PC-3 (cell line): ENCODE data around the gene LMO7. TPM values are rescaled to one million over a fixed set of nuclear protein-coding genes. Genes with fewer than 3 reads are reported as not detected.

ENCODE experiments used
- ATAC-seq: fragments of 200-7000 bp; cut with Tn5 transposase; 2 replicates; pipeline ENCODE4 v1.9.1; 2020; ENCODE audit warnings: mild to moderate bottlenecking, moderate library complexity
- BruUV-seq: library from RNA; stranded (reverse); fragments of 400-500 nt; replicated peaks from 2 replicates; lab custom pipeline; 2021; lab: Mats Ljungman, UMichigan
- CTCF ChIA-PET: fragments of 300-600 bp; sonication (Branson Sonifier 250); formaldehyde crosslinking; loops from one replicate; lab custom pipeline; 2022; ENCODE audit warnings: antibody characterized with exemption; lab: Charles Lee
- POLR2A ChIA-PET: fragments of 300-600 bp; sonication (Branson Sonifier 250); formaldehyde crosslinking; loops from one replicate; lab custom pipeline; 2022; ENCODE audit warnings: antibody characterized with exemption; ENCODE audit not compliant: unreplicated experiment; lab: Charles Lee
- DNase-seq: peaks from one replicate; pipeline ENCODE4 v3.0.0-alpha.2; 2015
- H2AFZ ChIP-seq: fragments of 300-600 bp; sonication (generic); 2 replicates; pipeline ENCODE4 v1.6.0; 2016; ENCODE audit warnings: antibody characterized with exemption, low read length
- H3F3A ChIP-seq: fragments of 300-600 bp; sonication (generic); one replicate; pipeline ENCODE4 v1.6.0; 2017; ENCODE audit warnings: antibody characterized with exemption, low read length, control low read depth, mild to moderate bottlenecking; ENCODE audit not compliant: unreplicated experiment
- H3K27ac ChIP-seq: fragments of 300-600 bp; sonication (generic); 2 replicates; pipeline ENCODE4 v1.5.1; 2016; ENCODE audit warnings: mild to moderate bottlenecking, low read length
- H3K27me3 ChIP-seq: fragments of 300-600 bp; sonication (generic); 2 replicates; pipeline ENCODE4 v1.6.1; 2016; ENCODE audit warnings: low read length, mixed read lengths
- H3K36me3 ChIP-seq: fragments of 300-600 bp; sonication (generic); 2 replicates; pipeline ENCODE4 v1.6.1; 2016; ENCODE audit warnings: low read depth, mixed run types, low read length, mixed read lengths
- H3K4me1 ChIP-seq: fragments of 300-600 bp; sonication (generic); 2 replicates; pipeline ENCODE4 v1.5.1; 2016; ENCODE audit warnings: low read length; ENCODE audit not compliant: insufficient read depth
- H3K4me2 ChIP-seq: fragments of 300-600 bp; sonication (generic); 2 replicates; pipeline ENCODE4 v1.6.0; 2016; ENCODE audit warnings: low read length
- H3K4me3 ChIP-seq: fragments of 300-600 bp; sonication (generic); 2 replicates; pipeline ENCODE4 v1.5.1; 2016; ENCODE audit warnings: mild to moderate bottlenecking, low read length, mixed read lengths
- H3K79me2 ChIP-seq: fragments of 300-600 bp; sonication (generic); 2 replicates; pipeline ENCODE4 v1.6.1; 2017; ENCODE audit warnings: low read length, mixed read lengths
- H3K9ac ChIP-seq: fragments of 300-600 bp; sonication (generic); 2 replicates; pipeline ENCODE4 v1.6.0; 2016; ENCODE audit warnings: mild to moderate bottlenecking, low read length
- H3K9me2 ChIP-seq: fragments of 300-600 bp; sonication (generic); replicated peaks from 2 replicates; pipeline ENCODE4 v1.6.1; 2016; ENCODE audit warnings: mixed run types, low read length, mixed read lengths
- H3K9me3 ChIP-seq: fragments of 300-600 bp; sonication (generic); 2 replicates; pipeline ENCODE4 v1.6.1; 2016; ENCODE audit warnings: low read length, mixed read lengths
- H4K20me1 ChIP-seq: fragments of 300-600 bp; sonication (generic); 2 replicates; pipeline ENCODE4 v1.6.1; 2016; ENCODE audit warnings: low read length, mixed read lengths
- CTCF ChIP-seq: fragments of 300-600 bp; sonication (generic); conservative IDR thresholded peaks from 2 replicates; pipeline ENCODE4 v1.5.1; 2017; ENCODE audit warnings: antibody characterized with exemption, low read depth, mild to moderate bottlenecking, low read length
- EZH2 ChIP-seq: fragments of 300-600 bp; sonication (generic); IDR thresholded peaks from one replicate; pipeline ENCODE4 v1.6.1; 2017; ENCODE audit warnings: antibody characterized with exemption, mild to moderate bottlenecking, low read length; ENCODE audit not compliant: unreplicated experiment
- EZH2phosphoT487 ChIP-seq: fragments of 300-600 bp; sonication (generic); IDR thresholded peaks from 2 replicates; pipeline ENCODE4 v1.6.1; 2018; ENCODE audit warnings: mild to moderate bottlenecking, antibody characterized with exemption, low read length, borderline replicate concordance
- intact Hi-C: fragments of 100-400 bp; cut with micrococcal nuclease; formaldehyde crosslinking; loops from 2 replicates; pipeline ENCODE4 v1.9.0; 2023
- total RNA-seq: library from RNA; depleted of rRNA; stranded (reverse); fragments of >200 nt; gene quantifications from 2 replicates; pipeline ENCODE4 v1.2.3, GENCODE V29; 2014

The LMO7 gene
- total RNA-seq, 1 experiment from 2014 or later, result 83.6 TPM

GRCh38 chr13:75800545-75800944 is 164.4 kb downstream of the LMO7 start:
- H3K79me2 ChIP-seq, result no peaks in the 10 kb centered on the region
- H3K9me2 ChIP-seq, result no peaks in the 10 kb centered on the region
- no peak overlapping the region for H3K4me2 ChIP-seq
- no peak overlapping the region for H3K9ac ChIP-seq
- no peak overlapping the region for H2AFZ ChIP-seq
- ChIA-PET POLR2A (no interaction called here), CTCF (no interaction called here)
- no peak for DNase-seq
- H4K20me1 ChIP-seq, result no peaks in the 10 kb centered on the region
- no TSS peak for BruUV-seq
- no peak overlapping the region for H3K27ac ChIP-seq
- no peak for TF ChIP-seq CTCF
- TF ChIP-seq EZH2, result no peak
- TF ChIP-seq EZH2phosphoT487, result no peak
- H3K9me3 ChIP-seq, result no peaks in the 10 kb centered on the region
- intact Hi-C loops, result no loop called here
- peaks cover 8% of the 10 kb centered on the region for H3F3A ChIP-seq
- peaks cover 32% of the 10 kb centered on the region for H3K36me3 ChIP-seq
- H3K4me3 ChIP-seq, result no peak overlapping the region
- peaks cover 46% of the 10 kb centered on the region for H3K4me1 ChIP-seq
- ATAC-seq, result no peak
- H3K27me3 ChIP-seq, result no peaks in the 10 kb centered on the region

GRCh38 chr13:75801388-75801945 is 165.3 kb downstream of the LMO7 start:
- intact Hi-C loops, result no loop called here
- no peaks in the 10 kb centered on the region for H3K27me3 ChIP-seq
- CTCF ChIA-PET, result interaction anchor here (0.6 kb wide), 1 partner anchor 38 kb away, joined by 3 read pairs; no protein-coding TSS in a partner anchor
- H3K36me3 ChIP-seq, result peaks cover 37% of the 10 kb centered on the region
- no peak overlapping the region for H3K4me3 ChIP-seq
- no peak overlapping the region for H3K4me2 ChIP-seq
- H3K9ac ChIP-seq, result no peak overlapping the region
- DNase-seq (no peak), ATAC-seq (no peak)
- POLR2A ChIA-PET, result no interaction called here
- no peaks in the 10 kb centered on the region for H3K79me2 ChIP-seq
- H3K9me2 ChIP-seq, result no peaks in the 10 kb centered on the region
- H3F3A ChIP-seq, result peaks cover 4% of the 10 kb centered on the region
- no peak for TF ChIP-seq EZH2
- TF ChIP-seq CTCF, result no peak
- no peak for TF ChIP-seq EZH2phosphoT487
- H3K9me3 ChIP-seq, result no peaks in the 10 kb centered on the region
- BruUV-seq, result no TSS peak
- H2AFZ ChIP-seq, result no peak overlapping the region
- no peaks in the 10 kb centered on the region for H4K20me1 ChIP-seq
- H3K27ac ChIP-seq, result no peak overlapping the region
- H3K4me1 ChIP-seq, result peaks cover 40% of the 10 kb centered on the region

GRCh38 chr13:75802161-75802560 is 166.0 kb downstream of the LMO7 start:
- POLR2A ChIA-PET, result no interaction called here
- Histone ChIP-seq H3K4me2 (no peak overlapping the region), H3K9me3 (no peaks in the 10 kb centered on the region), H3K36me3 (peaks cover 35% of the 10 kb centered on the region), H3K4me1 (peaks cover 34% of the 10 kb centered on the region), H2AFZ (no peak overlapping the region), H3F3A (no peaks in the 10 kb centered on the region), H3K27ac (no peak overlapping the region), H3K9ac (no peak overlapping the region), H3K27me3 (no peaks in the 10 kb centered on the region), H3K79me2 (no peaks in the 10 kb centered on the region), H3K4me3 (no peak overlapping the region), H4K20me1 (no peaks in the 10 kb centered on the region), H3K9me2 (no peaks in the 10 kb centered on the region)
- no TSS peak for BruUV-seq
- intact Hi-C loops, result no loop called here
- TF ChIP-seq EZH2phosphoT487, result no peak
- TF ChIP-seq EZH2, result no peak
- no peak for TF ChIP-seq CTCF
- no peak for ATAC-seq
- no peak for DNase-seq
- CTCF ChIA-PET, result no interaction called here
